Heart left ventricle (tissue), 13 donors: ENCODE results near the gene LMAN2.

Experiments
- CTCF ChIP-seq, 12 donors: fragments of 200-600 bp; sonication (generic) in 4 of 12; IDR thresholded peaks; one replicate each; pipeline versions ENCODE4 v1.5.0 to v1.8.0; 2018 to 2022; ENCODE audit warnings: antibody characterized with exemption in 12 of 12, mild to moderate bottlenecking in 5 of 12
- POLR2A ChIP-seq, 2 donors: fragments of 450-650 bp; IDR thresholded peaks; one replicate each; pipeline ENCODE4 v1.6.1; 2017; ENCODE audit warnings: antibody characterized with exemption in 2 of 2, mild to moderate bottlenecking in 2 of 2, moderate library complexity in 2 of 2
- donor health status: ischemic (EF 13 %, LVEDD 7.1; RV severe dilation, severe dysfunction).
- donor health status: DM: no; HTN: yes; CAD: no.
- donor health status: DM: no; HTN: no; CAD: no.
- donor health status: ischemic (EF 25% LVEDD 6.9; RV normal size, moderate dysfunction).
- donor health status: ischemic (EF 25% LVEDD 5.7; RV mildly dilated, moderate dysfunction).
- donor health status: ischemic (EF 35%, LVEDD 5.7; RV mildly dilated, moderate dysfunction).
- donor health status: nonischemic (EF 11% LVEDD 7.7; RV severe dilation, severe dysfunction).
- donor health status: DM: yes; HTN: yes; CAD: no.
- donor health status: PGD.
- donor health status: ischemic (EF 29% LVEDD 5.4; RV normal size, mild dysfunction).
- donor health status: nonischemic (EF 23%, LVEDD 6.1; RV moderate dilation, normal function).

GRCh38 chr5:177377851-177378776 lies 26.6 kb upstream of the LMAN2 start:
- TF ChIP-seq POLR2A (IDR thresholded peaks at IDR 0.05) (no peak), CTCF (IDR thresholded peaks at IDR 0.05) (no peak)
